DOHH2 (cell line): ENCODE data around the gene GALNT14.

ENCODE experiments used
- H3F3A ChIP-seq: fragments of 200-600 bp; sonication (generic), shearing (Covaris generic); 2 replicates; pipeline ENCODE4 v1.6.0; 2016; ENCODE audit warnings: antibody characterized with exemption, mild to moderate bottlenecking; ENCODE audit not compliant: control insufficient read depth, insufficient read depth
- H3K27ac ChIP-seq: fragments of 200-600 bp; sonication (generic); 2 replicates; pipeline ENCODE4 v1.5.1; 2014; ENCODE audit warnings: low read depth, mild to moderate bottlenecking, low read length, moderate library complexity
- H3K27me3 ChIP-seq: fragments of 200-600 bp; sonication (generic); 2 replicates; pipeline ENCODE4 v1.6.1; 2014; ENCODE audit warnings: mild to moderate bottlenecking, low read length, mixed read lengths; ENCODE audit not compliant: control insufficient read depth
- H3K36me3 ChIP-seq: fragments of 200-600 bp; sonication (generic); 2 replicates; pipeline ENCODE4 v1.6.1; 2014; ENCODE audit warnings: mild to moderate bottlenecking, low read length, moderate library complexity, mixed read lengths; ENCODE audit not compliant: control insufficient read depth
- H3K4me1 ChIP-seq: fragments of 200-600 bp; sonication (generic); 2 replicates; pipeline ENCODE4 v1.6.1; 2014; ENCODE audit warnings: mild to moderate bottlenecking, low read length, mixed read lengths; ENCODE audit not compliant: control insufficient read depth
- H3K4me2 ChIP-seq: fragments of 200-600 bp; sonication (generic); 2 replicates; pipeline ENCODE4 v1.6.0; 2014; ENCODE audit warnings: mild to moderate bottlenecking, low read length, moderate library complexity
- H3K4me3 ChIP-seq: fragments of 200-600 bp; sonication (generic); 2 replicates; pipeline ENCODE4 v1.5.1; 2014; ENCODE audit warnings: mild to moderate bottlenecking, low read length, mixed read lengths
- H3K79me2 ChIP-seq: fragments of 200-600 bp; sonication (generic); 2 replicates; pipeline ENCODE4 v1.6.1; 2014; ENCODE audit warnings: mild to moderate bottlenecking, low read length, mixed read lengths; ENCODE audit not compliant: control insufficient read depth
- H3K9me2 ChIP-seq: fragments of 200-600 bp; sonication (generic); replicated peaks from 2 replicates; pipeline ENCODE4 v1.6.1; 2014; ENCODE audit warnings: mild to moderate bottlenecking, low read length, mixed read lengths; ENCODE audit not compliant: control insufficient read depth
- H3K9me3 ChIP-seq: fragments of 200-600 bp; sonication (generic); 2 replicates; pipeline ENCODE4 v1.6.1; 2014; ENCODE audit warnings: antibody characterized with exemption, low read length, mixed read lengths; ENCODE audit not compliant: control insufficient read depth, insufficient read depth
- H4K20me1 ChIP-seq: fragments of 200-600 bp; sonication (generic); 2 replicates; pipeline ENCODE4 v1.6.0; 2014; ENCODE audit warnings: low read depth, mild to moderate bottlenecking, antibody characterized with exemption, low read length, moderate library complexity; ENCODE audit not compliant: control insufficient read depth, insufficient read depth
- EZH2phosphoT487 ChIP-seq: fragments of 200-600 bp; sonication (generic); IDR thresholded peaks from 2 replicates; pipeline ENCODE4 v1.6.1; 2017; ENCODE audit warnings: borderline replicate concordance, mild to moderate bottlenecking, antibody characterized with exemption, low read length, moderate library complexity, mixed read lengths
- TF ChIP-seq, protein P1 (sequence below): fragments of 200-600 bp; sonication (generic); IDR thresholded peaks from one replicate; pipeline ENCODE4 v1.5.1; 2014; ENCODE audit warnings: antibody characterized with exemption, mild to moderate bottlenecking, low read depth, low read length; ENCODE audit not compliant: poor library complexity, severe bottlenecking

The GALNT14 gene

DNA sequence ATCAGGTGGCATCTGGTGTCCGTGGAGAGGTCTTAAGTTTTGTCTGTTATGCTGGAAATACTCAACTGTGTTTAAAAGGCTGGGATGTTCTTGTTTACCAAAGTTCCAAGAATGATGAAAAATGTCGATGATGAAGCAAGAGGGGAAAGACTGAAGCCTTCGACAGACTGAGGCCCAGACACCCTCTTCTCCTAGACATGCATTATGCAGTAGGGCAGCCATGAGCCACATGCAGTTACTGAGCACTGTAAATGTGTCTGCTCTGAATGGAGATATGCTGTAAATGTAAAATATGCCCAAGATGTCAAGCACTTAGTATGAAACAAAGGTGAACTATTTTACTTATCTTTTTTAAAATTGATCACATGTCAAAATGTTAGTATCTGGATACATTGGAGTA lies 163.1 kb downstream of the GALNT14 start:
- no peaks in the 10 kb centered on the region for H4K20me1 ChIP-seq
- H3F3A ChIP-seq = no peaks in the 10 kb centered on the region
- H3K9me3 ChIP-seq = no peaks in the 10 kb centered on the region
- 0 out of 2 replicates have a peak, but pooled peaks cover 3% of the 10 kb centered on the region for H3K27me3 ChIP-seq
- no peak overlapping the region for H3K4me2 ChIP-seq
- H3K79me2 ChIP-seq = no peaks in the 10 kb centered on the region
- no peak overlapping the region for H3K4me3 ChIP-seq
- no peaks in the 10 kb centered on the region for H3K9me2 ChIP-seq
- TF ChIP-seq, protein P1, sequence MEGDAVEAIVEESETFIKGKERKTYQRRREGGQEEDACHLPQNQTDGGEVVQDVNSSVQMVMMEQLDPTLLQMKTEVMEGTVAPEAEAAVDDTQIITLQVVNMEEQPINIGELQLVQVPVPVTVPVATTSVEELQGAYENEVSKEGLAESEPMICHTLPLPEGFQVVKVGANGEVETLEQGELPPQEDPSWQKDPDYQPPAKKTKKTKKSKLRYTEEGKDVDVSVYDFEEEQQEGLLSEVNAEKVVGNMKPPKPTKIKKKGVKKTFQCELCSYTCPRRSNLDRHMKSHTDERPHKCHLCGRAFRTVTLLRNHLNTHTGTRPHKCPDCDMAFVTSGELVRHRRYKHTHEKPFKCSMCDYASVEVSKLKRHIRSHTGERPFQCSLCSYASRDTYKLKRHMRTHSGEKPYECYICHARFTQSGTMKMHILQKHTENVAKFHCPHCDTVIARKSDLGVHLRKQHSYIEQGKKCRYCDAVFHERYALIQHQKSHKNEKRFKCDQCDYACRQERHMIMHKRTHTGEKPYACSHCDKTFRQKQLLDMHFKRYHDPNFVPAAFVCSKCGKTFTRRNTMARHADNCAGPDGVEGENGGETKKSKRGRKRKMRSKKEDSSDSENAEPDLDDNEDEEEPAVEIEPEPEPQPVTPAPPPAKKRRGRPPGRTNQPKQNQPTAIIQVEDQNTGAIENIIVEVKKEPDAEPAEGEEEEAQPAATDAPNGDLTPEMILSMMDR = no peak
- no peak for TF ChIP-seq EZH2phosphoT487
- H3K27ac ChIP-seq = no peak overlapping the region
- H3K36me3 ChIP-seq = no peaks in the 10 kb centered on the region
- H3K4me1 ChIP-seq = no peaks in the 10 kb centered on the region

DNA sequence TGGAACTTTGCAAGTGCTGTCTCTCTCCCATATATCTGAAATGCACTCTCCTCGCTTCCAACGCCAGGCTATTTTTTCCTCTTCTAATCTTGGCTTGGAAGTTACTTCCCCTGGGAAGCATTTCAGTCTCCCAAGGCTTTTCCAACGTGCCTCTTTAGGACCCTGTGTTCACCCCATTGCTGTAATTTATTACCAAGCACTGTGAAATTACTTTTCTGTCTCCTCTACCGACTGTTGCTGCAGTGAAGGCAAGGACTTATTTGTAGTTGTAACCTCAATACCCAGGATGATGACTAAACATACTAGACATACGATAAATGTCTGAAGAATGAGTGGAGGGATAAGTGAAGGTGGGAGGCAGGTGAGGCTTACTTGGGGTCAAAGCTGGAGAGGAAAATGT lies 163.7 kb downstream of the GALNT14 start:
- Histone ChIP-seq H3K79me2 (no peaks in the 10 kb centered on the region), H3K4me2 (no peak overlapping the region), H3K27me3 (0 out of 2 replicates have a peak, but pooled peaks cover 3% of the 10 kb centered on the region), H3K9me2 (no peaks in the 10 kb centered on the region), H3K4me3 (no peak overlapping the region), H4K20me1 (no peaks in the 10 kb centered on the region), H3K27ac (no peak overlapping the region), H3K4me1 (no peaks in the 10 kb centered on the region), H3F3A (no peaks in the 10 kb centered on the region), H3K9me3 (no peaks in the 10 kb centered on the region), H3K36me3 (no peaks in the 10 kb centered on the region)
- no peak for TF ChIP-seq EZH2phosphoT487
- TF ChIP-seq, protein P1 = no peak

DNA sequence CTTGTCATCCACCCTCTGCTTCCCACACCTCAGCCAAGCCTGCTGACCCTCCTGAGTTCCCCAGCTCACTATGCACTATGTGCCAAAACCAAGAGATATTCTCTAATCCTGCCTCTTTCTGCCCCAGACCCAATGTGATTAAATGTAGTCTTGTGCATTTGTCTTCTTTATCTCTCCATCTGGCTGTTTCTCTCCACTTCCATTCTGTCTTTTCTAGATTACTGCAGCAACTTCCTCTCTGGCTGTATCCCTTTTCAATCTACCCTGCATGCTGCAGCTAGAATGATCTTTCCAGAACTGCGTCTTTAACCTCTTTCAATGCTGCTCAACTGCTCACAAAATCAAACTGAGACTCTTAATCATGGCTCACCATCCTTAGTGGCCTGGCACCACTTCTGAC lies 164.1 kb downstream of the GALNT14 start:
- Histone ChIP-seq H3K4me1 (no peaks in the 10 kb centered on the region), H3K79me2 (no peaks in the 10 kb centered on the region), H3K9me3 (no peaks in the 10 kb centered on the region), H4K20me1 (no peaks in the 10 kb centered on the region), H3K27me3 (0 out of 2 replicates have a peak, but pooled peaks cover 3% of the 10 kb centered on the region), H3F3A (no peaks in the 10 kb centered on the region), H3K4me3 (no peak overlapping the region), H3K9me2 (no peaks in the 10 kb centered on the region), H3K4me2 (no peak overlapping the region), H3K36me3 (no peaks in the 10 kb centered on the region), H3K27ac (no peak overlapping the region)
- TF ChIP-seq EZH2phosphoT487 = no peak
- TF ChIP-seq, protein P1 = no peak
